Fibroblast of lung (primary cell): Measurements from ENCODE around the gene CDH15.

ENCODE experiments used
- EZH2 ChIP-seq: IDR thresholded peaks from 2 replicates; pipeline ENCODE4 v1.5.1; 2012; ENCODE audit warnings: low read length, control low read depth, mild to moderate bottlenecking; ENCODE audit errors: missing control alignments
- TF ChIP-seq, protein P1 (sequence below), 2 donors: IDR thresholded peaks in 1 of 2; conservative IDR thresholded peaks in 1 of 2; 1 replicate in 1 of 2; 2 replicates in 1 of 2; pipeline ENCODE4 v1.5.1; 2011 to 2012; ENCODE audit warnings: low read length in 2 of 2, control low read depth in 1 of 2, inconsistent platforms in 1 of 2, low read depth in 1 of 2, mild to moderate bottlenecking in 1 of 2

DNA sequence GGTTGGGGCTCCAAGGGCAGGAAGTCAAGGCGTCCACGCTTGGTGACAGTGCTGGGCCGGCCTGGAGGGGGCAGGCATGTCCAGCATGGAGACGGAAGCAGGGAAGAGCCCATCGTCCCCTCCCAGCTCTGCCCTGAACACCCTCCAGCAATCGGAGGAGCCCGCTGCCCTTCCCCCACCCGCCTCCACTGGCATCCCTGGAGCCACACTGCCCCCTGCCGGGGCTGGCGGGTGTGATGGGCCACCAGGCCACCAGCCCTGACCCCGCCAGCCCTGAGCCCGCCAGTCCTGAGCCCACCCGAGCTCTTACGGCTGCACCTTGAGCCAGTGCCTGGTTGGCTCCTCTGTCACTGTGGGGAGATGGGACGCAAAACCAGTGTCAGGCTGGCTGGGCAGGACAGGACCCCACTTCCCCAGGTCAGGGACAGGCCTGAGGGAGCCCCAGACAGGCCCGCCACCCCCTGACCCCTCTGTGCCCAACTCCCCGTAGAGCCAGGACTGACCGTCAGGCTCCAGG lies 4.1 kb upstream of the CDH15 start:
- TF ChIP-seq, protein P1, sequence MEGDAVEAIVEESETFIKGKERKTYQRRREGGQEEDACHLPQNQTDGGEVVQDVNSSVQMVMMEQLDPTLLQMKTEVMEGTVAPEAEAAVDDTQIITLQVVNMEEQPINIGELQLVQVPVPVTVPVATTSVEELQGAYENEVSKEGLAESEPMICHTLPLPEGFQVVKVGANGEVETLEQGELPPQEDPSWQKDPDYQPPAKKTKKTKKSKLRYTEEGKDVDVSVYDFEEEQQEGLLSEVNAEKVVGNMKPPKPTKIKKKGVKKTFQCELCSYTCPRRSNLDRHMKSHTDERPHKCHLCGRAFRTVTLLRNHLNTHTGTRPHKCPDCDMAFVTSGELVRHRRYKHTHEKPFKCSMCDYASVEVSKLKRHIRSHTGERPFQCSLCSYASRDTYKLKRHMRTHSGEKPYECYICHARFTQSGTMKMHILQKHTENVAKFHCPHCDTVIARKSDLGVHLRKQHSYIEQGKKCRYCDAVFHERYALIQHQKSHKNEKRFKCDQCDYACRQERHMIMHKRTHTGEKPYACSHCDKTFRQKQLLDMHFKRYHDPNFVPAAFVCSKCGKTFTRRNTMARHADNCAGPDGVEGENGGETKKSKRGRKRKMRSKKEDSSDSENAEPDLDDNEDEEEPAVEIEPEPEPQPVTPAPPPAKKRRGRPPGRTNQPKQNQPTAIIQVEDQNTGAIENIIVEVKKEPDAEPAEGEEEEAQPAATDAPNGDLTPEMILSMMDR (conservative IDR thresholded peaks at IDR 0.05 in 1 of 2, IDR thresholded peaks at IDR 0.05 in 1 of 2; ENCODE audit: low read depth in 1 of 2, low read length in 2 of 2): peak; percentile 74 to 84
- TF ChIP-seq EZH2: no peak
